ENCODE data around the gene HNRNPA3.
A peak's percentile ranks its signal among the peaks of the same experiment; 100 is the strongest.
"Not testable (repeated sequence)": the region's sequence is repeated elsewhere in the genome, so short reads cannot be mapped to it uniquely, and the experiment has no call there.

The HNRNPA3 gene

GRCh38 chr2:177188482-177189469 is 23.8 kb upstream of the HNRNPA3 start:
- DNase-seq: peak; percentile 31

- DNase-seq: no peak
Observed at GRCh38 chr2:177190941-177191340, 21.7 kb upstream of the HNRNPA3 start.

- no peak for DNase-seq
Observed at GRCh38 chr2:177192788-177193187, 19.8 kb upstream of the HNRNPA3 start.

- no peak for DNase-seq
Observed at GRCh38 chr2:177193240-177193639, 19.4 kb upstream of the HNRNPA3 start.

GRCh38 chr2:177195194-177195593 is 17.4 kb upstream of the HNRNPA3 start:
- no peak for DNase-seq

- not testable (repeated sequence) for DNase-seq
Observed at GRCh38 chr2:177200419-177200818, 12.2 kb upstream of the HNRNPA3 start.

DNA sequence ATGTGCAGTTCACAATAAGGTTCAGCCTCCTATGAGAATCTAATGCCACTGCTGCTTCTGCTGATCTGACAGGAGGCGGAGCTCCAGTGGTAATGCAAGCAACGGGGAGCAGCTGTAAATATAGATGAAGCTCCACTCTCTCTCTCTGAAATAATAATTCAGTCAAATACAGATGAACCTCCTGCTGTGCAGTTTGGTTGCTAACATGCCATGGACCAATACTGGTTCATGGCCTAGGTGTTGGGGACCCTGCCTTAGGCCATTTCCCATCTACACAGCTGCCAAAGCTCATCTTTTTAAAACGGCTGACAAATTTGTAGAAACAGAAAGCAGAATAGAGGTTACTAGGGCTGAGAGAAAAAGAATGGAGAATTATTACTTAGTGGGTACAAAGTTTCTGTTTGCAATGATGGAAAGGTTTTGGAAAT is 10.7 kb upstream of the HNRNPA3 start:
- peak; percentile 57 for DNase-seq

GRCh38 chr2:177204417-177204816 is 8.2 kb upstream of the HNRNPA3 start:
- DNase-seq: no peak

- no peak for DNase-seq
Observed at GRCh38 chr2:177207101-177207500, 5.5 kb upstream of the HNRNPA3 start.

DNA sequence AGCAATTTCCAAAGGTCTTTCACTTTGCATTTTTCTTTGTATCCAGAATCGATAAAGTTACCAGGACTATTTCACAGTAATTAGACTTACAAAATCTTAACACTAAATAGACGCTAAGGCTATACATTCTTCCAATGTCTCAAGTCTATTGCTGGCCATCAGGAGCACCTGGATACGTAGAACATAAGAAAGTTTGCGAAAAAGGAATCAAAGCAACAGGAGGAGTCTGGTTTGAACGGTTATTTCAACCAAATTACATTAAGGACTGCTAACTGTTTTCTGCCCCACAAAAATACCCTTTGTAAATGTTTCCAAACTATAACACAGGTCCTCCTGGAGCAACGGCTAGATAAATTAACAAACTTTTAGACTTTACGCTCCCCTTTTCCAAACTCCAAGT is 1.4 kb upstream of the HNRNPA3 start:
- peak; percentile 66 for DNase-seq

DNA sequence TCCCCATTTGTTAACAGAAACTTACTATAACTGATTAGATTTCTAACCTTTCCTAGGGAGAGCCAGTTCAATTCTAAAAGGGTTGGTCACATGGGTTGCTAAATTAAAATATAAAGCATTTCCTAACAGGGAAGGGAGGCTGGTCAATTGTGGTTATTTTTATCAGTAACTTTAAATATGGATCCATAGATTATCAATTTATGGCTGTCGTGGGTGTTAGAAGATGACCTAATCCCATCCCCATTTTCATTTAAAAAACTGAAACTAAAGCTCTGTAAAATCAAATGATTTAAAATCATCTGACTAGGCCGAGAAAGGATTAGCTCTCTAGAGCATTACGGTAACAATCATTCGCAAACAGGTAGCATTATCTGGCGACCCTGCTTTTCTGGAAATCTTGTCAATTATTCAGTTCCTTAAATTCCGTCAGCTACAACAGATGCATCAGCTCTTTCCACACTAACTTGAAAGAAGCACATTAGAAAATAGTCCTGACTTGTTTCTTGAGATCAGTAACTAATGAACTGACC is 953 bp upstream of the HNRNPA3 start:
- no peak for DNase-seq

GRCh38 chr2:177212891-177213856 is 580 bp downstream of the HNRNPA3 start:
- peak; percentile 98 for DNase-seq

GRCh38 chr2:177217247-177217843 is 4.8 kb downstream of the HNRNPA3 start:
- peak; percentile 21 for DNase-seq

DNA sequence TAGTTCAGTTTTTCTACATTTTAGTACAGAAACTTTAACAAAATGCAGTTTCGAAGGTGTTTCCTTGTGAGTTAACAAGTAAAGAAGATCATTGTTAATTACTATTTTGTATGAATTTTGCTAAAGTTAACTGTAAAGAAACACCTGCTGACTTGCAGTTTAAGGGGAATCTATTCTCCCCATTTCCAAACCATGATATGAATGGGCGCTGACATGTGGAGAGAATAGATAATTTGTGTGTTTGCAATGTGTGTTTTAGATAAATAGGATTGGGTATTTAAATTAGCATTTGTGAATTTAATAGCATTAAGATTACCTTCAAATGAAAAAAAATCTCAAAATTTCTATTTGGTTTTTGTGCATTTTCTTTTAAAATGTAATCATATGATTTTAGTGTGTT is 7.2 kb downstream of the HNRNPA3 start:
- not testable (repeated sequence) for DNase-seq

DNA sequence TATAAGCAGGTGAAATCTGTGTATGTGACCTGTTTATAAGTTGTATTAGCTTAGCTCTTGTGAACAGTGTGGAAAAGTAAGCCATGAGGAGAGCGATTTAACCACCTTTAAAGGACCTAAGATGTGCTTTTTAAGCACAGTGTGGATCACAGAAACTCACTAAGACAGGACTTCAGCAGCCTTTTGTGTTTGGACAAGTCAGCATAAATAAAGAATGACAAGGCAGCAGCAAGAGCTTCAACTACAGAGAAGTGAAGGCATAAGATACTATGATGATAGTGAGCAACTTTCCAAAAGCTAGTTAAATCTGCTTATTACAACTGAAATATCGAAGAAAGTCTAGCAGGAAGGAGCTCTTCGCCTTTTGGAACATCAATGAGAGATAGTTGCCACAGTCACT is 8.9 kb downstream of the HNRNPA3 start:
- peak; percentile 23 for DNase-seq

DNA sequence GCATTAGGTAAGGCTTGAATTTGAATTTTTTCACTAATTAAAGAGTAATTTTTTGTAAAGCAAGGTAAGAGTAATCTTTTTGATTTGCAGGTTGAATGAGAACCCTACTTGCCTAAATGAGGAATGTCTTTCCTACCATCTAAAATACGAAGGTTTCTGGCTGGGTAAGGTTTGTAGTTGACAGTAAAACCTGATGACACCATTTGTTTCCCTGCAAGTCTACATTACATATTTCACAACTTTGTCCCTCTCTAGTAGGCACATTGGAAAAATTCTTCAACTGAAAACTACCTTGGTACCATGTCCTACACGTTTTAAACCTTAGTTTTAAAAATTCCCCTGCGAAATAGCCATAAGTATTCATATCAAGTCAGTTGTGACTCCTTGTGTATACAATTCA is 9.4 kb downstream of the HNRNPA3 start:
- no peak for DNase-seq

DNA sequence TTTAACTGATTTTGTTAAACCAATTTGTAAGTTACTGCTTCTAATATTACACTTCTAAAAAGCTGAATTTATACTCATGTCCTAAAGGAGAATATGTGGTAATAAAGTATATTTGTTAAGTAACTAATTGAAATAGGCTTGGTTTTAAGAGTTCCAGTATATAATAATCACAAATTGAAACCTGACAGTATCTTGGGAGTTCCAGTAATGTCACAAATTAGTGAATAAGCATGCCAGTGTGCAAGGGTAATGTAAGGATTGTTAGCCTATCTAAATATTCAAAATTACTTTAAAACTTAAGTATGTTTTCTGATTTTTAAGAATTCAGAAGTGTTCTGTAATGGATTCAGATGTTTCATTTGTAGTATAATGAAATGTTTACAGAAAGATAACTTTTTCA is 10.8 kb downstream of the HNRNPA3 start:
- DNase-seq: not testable (repeated sequence)

- peak; percentile 30 for DNase-seq
Observed at GRCh38 chr2:177225965-177226360, 13.4 kb downstream of the HNRNPA3 start.

- DNase-seq: peak; percentile 57
Observed at GRCh38 chr2:177229442-177230242, 17.0 kb downstream of the HNRNPA3 start.

- DNase-seq: no peak
Observed at GRCh38 chr2:177231270-177231669, 18.7 kb downstream of the HNRNPA3 start.

- DNase-seq: no peak
Observed at GRCh38 chr2:177232098-177232704, 19.6 kb downstream of the HNRNPA3 start.
